Measurements from ENCODE around the gene TLCD3A.

GRCh38 chr17:726271-726919, 6.0 kb upstream of the TLCD3A start:
- TF ChIP-seq CTCF (IDR thresholded peaks at IDR 0.05; ENCODE audit: borderline replicate concordance, extremely low read depth, low read length, poor library complexity, severe bottlenecking) (no peak), EZH2 (IDR thresholded peaks at IDR 0.05; ENCODE audit: borderline replicate concordance, low read depth, low read length, severe bottlenecking) (no peak)

Data from DND-41 (cell line).